ENCODE measurements around the gene PPP1CC. TPM values are rescaled to one million over a fixed set of nuclear protein-coding genes. Genes with fewer than 3 reads are reported as not detected.

PPP1CC gene
- total RNA-seq, 1 donor from 2014 or later, result 193 TPM

DNA sequence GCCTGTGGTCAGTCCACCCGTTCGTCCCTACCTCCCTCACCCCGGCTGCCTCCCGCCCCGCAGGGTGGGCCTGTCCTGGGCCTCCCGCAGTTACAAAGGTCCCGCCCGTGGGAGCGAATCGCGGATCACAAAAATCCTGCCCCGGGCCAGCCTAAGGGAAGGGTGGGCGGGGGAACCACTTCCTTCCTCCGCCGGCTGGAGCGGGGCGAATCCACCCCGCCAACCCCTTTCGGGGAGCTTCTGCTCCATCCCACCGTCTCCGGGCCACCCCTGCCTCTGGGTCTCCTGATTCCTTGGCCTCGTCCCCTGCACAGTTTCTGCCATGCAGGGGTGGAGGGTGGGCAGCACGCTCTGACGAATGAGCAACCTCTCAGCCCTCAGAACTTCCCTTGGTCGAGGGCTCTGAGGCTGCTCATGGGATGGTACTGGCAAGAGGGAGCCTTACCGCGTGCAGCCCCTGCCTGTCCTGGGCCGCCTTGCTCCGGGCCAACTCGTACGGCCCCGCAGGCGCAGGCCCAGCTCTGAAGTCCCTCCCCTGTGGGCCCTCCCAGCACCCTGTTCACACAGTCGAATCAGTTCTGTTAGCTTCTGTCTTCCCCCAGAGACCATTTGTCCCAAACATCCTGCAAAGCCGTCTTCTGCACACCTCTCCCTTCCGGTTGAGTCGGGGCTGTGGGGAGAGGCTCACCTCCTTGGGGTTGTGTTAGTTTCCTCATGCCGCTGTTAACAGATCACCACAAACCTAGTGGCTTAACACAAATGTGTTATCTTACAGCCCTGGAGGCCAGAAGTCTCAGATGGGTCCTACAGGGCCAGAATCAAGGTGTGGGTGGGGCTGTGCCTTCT lies 53.2 kb downstream of the PPP1CC start:
- intact Hi-C loops (cut with micrococcal nuclease), result loop anchor here (1.0 to 2.0 kb wide), 3 partner anchors 9 to 77 kb away; no protein-coding TSS in a partner anchor

DNA sequence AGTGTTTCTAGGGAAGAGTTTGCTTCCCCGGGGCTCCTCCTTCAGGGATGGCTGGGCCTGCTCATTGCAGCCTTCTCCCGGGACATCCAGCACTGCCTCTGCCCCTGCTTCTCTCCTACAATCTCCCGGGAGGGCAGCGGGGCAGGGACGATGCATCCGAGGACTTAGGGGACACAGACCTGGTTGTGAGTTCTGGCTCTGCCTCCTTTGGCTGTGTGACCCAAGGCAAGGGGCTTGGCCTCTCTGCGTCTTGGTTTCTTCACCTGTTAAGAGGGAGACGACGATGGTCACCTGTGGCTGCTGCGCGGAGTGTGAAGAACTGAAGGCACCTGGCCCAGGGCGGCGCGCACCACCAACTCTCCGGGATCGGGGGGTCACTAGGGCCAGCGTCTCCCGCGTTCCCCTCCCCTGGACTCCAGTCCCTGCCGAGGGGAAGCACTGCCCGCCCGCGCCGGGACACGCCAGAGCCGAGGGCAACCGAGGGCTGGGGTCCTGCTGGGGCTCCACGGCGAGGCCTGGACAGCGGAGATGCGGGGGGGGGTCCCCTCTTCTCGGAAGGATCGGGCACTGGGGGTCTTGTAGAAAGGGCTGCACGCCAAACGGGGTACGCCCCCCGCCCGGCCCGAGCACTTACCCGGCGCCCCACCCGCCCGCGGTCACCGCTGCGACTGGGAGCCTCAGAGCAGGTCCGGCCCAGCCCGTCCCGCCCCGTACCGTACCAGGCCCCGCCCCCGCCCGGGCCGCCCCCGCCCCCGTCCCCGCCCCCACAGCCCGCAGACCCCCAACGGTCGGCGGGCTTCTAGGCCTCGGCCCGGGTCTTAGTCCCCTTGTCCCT lies 54.0 kb downstream of the PPP1CC start, which contains the start of gene HVCN1:
Gene HVCN1, minus strand, starts transcription at position 670 of the 835 bp plus-strand sequence. CDS start 5,870 bp downstream, outside the sequence.
- intact Hi-C loops (cut with micrococcal nuclease), result loop anchor here (1.0 to 2.0 kb wide), 3 partner anchors 10 to 76 kb away; no protein-coding TSS in a partner anchor

GRCh38 chr12:110687396-110688169 lies 55.1 kb downstream of the PPP1CC start:
- intact Hi-C loops (cut with micrococcal nuclease), result loop anchor here (2.0 kb wide), 2 partner anchors 53 to 75 kb away; no protein-coding TSS in a partner anchor

- intact Hi-C loops (cut with micrococcal nuclease), result no loop called here
Measured at GRCh38 chr12:110686294-110686903, 56.3 kb downstream of the PPP1CC start.

- intact Hi-C loops (cut with micrococcal nuclease), result no loop called here
Measured at GRCh38 chr12:110684312-110684836, 58.3 kb downstream of the PPP1CC start.

GRCh38 chr12:110683888-110684287 lies 58.8 kb downstream of the PPP1CC start:
- intact Hi-C loops (cut with micrococcal nuclease), result no loop called here

DNA sequence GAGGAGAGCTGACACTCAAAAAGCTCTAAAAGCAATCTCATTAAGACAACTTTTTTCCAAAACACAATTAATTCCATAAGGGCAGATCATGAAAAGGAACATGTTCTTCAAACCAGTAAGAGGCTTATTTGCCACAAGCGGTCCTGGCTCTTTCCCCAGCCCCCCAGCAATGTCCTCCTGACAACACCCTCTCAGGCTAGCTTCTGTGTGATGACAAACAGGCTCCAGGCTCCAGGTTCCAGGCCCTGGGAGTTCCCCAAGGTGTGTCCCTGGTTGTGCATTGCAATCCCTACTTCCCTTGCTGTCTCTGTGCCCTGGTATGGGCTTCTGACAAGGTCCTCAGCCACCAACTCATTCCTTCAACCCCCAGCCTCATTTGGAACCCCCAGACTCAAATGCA lies 62.7 kb downstream of the PPP1CC start:
- intact Hi-C loops (cut with micrococcal nuclease), result no loop called here

DNA sequence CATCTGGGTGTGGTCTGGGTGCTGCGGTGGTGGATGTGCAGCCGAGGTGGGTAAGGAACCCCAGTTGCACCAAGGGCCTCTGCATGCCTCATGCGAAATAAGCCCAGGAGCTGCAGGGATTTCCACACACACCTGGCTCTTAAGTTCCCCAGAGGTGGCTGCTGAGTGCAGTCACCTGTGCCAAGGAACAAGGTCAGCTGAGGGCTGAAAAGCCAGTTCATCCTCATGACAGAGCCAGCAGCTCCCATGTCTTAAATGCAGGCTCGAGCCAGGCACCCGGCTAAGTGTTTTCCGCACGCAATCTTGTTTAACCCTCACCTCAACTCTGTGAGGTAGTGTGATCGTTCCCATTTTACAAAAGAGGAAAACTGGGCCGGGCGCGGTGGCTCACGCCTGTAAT lies 63.5 kb downstream of the PPP1CC start:
- intact Hi-C loops (cut with micrococcal nuclease), result no loop called here

GRCh38 chr12:110677982-110678381 lies 64.7 kb downstream of the PPP1CC start:
- intact Hi-C loops (cut with micrococcal nuclease), result no loop called here

GRCh38 chr12:110677206-110677911 lies 65.3 kb downstream of the PPP1CC start:
- intact Hi-C loops (cut with micrococcal nuclease), result no loop called here

- intact Hi-C loops (cut with micrococcal nuclease), result no loop called here
Measured at GRCh38 chr12:110676171-110676570, 66.5 kb downstream of the PPP1CC start.

GRCh38 chr12:110670161-110670701 lies 72.5 kb downstream of the PPP1CC start:
- intact Hi-C loops (cut with micrococcal nuclease), result no loop called here

Other genes with a start within 250 kb of the PPP1CC start
- gene VPS29, start 240.8 kb downstream of the PPP1CC start, total RNA-seq, result 132 and 133 TPM in 2 replicates
- 0.36 and 0.75 TPM in 2 replicates for gene RAD9B, start 240.6 kb downstream of the PPP1CC start, total RNA-seq
- gene PPTC7, start 159.6 kb downstream of the PPP1CC start, total RNA-seq, result 33.2 and 35.2 TPM in 2 replicates
- 3.6 and 4.0 TPM in 2 replicates for gene TCTN1, start 128.8 kb downstream of the PPP1CC start, total RNA-seq
- 14.5 and 15.7 TPM in 2 replicates for gene HVCN1, start 53.8 kb downstream of the PPP1CC start, total RNA-seq
- gene CCDC63, start 104.1 kb upstream of the PPP1CC start, total RNA-seq, result not detected in 2 replicates
- gene MYL2, start 177.7 kb upstream of the PPP1CC start, total RNA-seq, result not detected in 2 replicates

Measured in T-helper 2 cell treated with Interferon-gamma antibody and Interleukin-4, amounts not matched to agents 100 ng/mL and 5 ng/mL, for 36 hours (primary cell).